ENCODE measurements around the gene LPP.

Gene LPP

GRCh38 chr3:188389711-188390342, 235.9 kb downstream of the LPP start:
- no peak for DNase-seq (ENCODE audit: extremely low spot score)
- CTCF ChIA-PET = no interaction called here
- POLR2A ChIA-PET = interaction anchor here (0.6 kb wide), 1 partner anchor 8 kb away, joined by 3 read pairs; no protein-coding TSS in a partner anchor
- no peak for TF ChIP-seq CTBP1 (IDR thresholded peaks at IDR 0.05; ENCODE audit: borderline replicate concordance)
- TF ChIP-seq, protein P1, sequence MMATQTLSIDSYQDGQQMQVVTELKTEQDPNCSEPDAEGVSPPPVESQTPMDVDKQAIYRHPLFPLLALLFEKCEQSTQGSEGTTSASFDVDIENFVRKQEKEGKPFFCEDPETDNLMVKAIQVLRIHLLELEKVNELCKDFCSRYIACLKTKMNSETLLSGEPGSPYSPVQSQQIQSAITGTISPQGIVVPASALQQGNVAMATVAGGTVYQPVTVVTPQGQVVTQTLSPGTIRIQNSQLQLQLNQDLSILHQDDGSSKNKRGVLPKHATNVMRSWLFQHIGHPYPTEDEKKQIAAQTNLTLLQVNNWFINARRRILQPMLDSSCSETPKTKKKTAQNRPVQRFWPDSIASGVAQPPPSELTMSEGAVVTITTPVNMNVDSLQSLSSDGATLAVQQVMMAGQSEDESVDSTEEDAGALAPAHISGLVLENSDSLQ (IDR thresholded peaks at IDR 0.05) = no peak
- TF ChIP-seq NFRKB (IDR thresholded peaks at IDR 0.05) = no peak
- TF ChIP-seq LEF1 (IDR thresholded peaks at IDR 0.05; ENCODE audit: borderline replicate concordance) = no peak
- TF ChIP-seq FOXA1 (IDR thresholded peaks at IDR 0.05) = no peak
- no peak for TF ChIP-seq ARNT (IDR thresholded peaks at IDR 0.05)
- no peak for TF ChIP-seq FOXK2 (IDR thresholded peaks at IDR 0.05)
- TF ChIP-seq L3MBTL2 (conservative IDR thresholded peaks at IDR 0.05) = no peak

DNA sequence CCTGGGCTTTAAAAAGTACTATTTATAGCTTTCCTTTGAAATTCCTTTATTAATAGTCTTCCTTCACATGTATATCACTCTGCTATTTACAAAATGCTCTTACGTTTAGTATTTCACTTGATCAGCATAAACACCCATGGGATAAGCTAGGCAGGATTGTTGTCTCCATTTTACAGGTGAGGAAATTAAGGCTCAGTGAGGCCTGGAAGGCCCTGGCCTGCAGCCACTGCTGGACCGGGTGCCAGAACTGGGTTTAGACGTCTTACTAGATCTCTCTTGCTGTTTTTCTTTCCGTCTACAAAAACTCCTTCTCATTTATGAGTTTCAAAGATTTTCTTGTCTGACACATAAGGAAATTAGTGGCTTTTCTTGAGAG, 236.4 kb downstream of the LPP start:
- TF ChIP-seq ELF4 (IDR thresholded peaks at IDR 0.05) = no peak
- TF ChIP-seq BHLHE40 (IDR thresholded peaks at IDR 0.05; ENCODE audit: borderline replicate concordance) = no peak
- no peak for TF ChIP-seq CTBP1 (IDR thresholded peaks at IDR 0.05; ENCODE audit: borderline replicate concordance)
- TF ChIP-seq, protein P1 (IDR thresholded peaks at IDR 0.05) = no peak
- TF ChIP-seq SUZ12 (IDR thresholded peaks at IDR 0.05) = no peak
- no peak for TF ChIP-seq HDGF (IDR thresholded peaks at IDR 0.05; ENCODE audit: borderline replicate concordance)
- TF ChIP-seq L3MBTL2 (conservative IDR thresholded peaks at IDR 0.05) = no peak
- ChIA-PET POLR2A (interaction anchor here (0.6 kb wide), 1 partner anchor 9 kb away, joined by 3 read pairs; no protein-coding TSS in a partner anchor), CTCF (no interaction called here)
- no peak for DNase-seq (ENCODE audit: extremely low spot score)

- TF ChIP-seq, protein P1 (IDR thresholded peaks at IDR 0.05) = no peak
- TF ChIP-seq BHLHE40 (IDR thresholded peaks at IDR 0.05; ENCODE audit: borderline replicate concordance) = no peak
- no peak for TF ChIP-seq FOXA1 (IDR thresholded peaks at IDR 0.05)
- TF ChIP-seq HDGF (IDR thresholded peaks at IDR 0.05; ENCODE audit: borderline replicate concordance) = no peak
- TF ChIP-seq LEF1 (IDR thresholded peaks at IDR 0.05; ENCODE audit: borderline replicate concordance) = no peak
- no peak for TF ChIP-seq NFRKB (IDR thresholded peaks at IDR 0.05)
- TF ChIP-seq L3MBTL2 (conservative IDR thresholded peaks at IDR 0.05) = no peak
- TF ChIP-seq SP1 (IDR thresholded peaks at IDR 0.05) = no peak
- no peak for TF ChIP-seq ARNT (IDR thresholded peaks at IDR 0.05)
- no peak for TF ChIP-seq SUZ12 (IDR thresholded peaks at IDR 0.05)
- TF ChIP-seq CTBP1 (IDR thresholded peaks at IDR 0.05; ENCODE audit: borderline replicate concordance) = no peak
- CTCF ChIA-PET = no interaction called here
- POLR2A ChIA-PET = interaction anchor here (0.6 kb wide), 1 partner anchor 9 kb away, joined by 3 read pairs; no protein-coding TSS in a partner anchor
- DNase-seq (ENCODE audit: extremely low spot score) = no peak
Observed at GRCh38 chr3:188390775-188391443, 237.0 kb downstream of the LPP start.

DNA sequence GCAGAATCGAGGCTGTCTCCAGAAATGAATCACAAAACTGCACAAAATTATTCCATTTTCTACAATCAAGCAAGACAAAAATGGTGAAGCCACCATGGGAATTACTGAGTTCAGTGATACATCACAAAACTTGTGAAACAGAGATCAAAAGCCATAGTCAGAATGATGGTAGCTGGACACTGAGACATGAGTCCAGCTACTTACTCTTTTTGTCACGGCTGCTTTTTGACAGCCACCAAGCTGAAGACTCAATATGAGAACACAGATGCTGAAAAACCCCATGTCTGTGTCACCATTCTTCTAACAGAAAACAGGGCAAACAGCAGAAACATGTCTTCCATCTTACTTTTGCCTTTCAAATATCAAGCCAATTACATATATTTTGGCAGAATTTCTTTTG, 237.6 kb downstream of the LPP start:
- DNase-seq (ENCODE audit: extremely low spot score) = no peak
- TF ChIP-seq BHLHE40 (IDR thresholded peaks at IDR 0.05; ENCODE audit: borderline replicate concordance) = no peak
- no peak for TF ChIP-seq NFRKB (IDR thresholded peaks at IDR 0.05)
- TF ChIP-seq ZNF384 (IDR thresholded peaks at IDR 0.05) = no peak
- TF ChIP-seq TARDBP (IDR thresholded peaks at IDR 0.05) = no peak
- TF ChIP-seq L3MBTL2 (conservative IDR thresholded peaks at IDR 0.05) = no peak
- no peak for TF ChIP-seq ARNT (IDR thresholded peaks at IDR 0.05)
- no peak for TF ChIP-seq ELF4 (IDR thresholded peaks at IDR 0.05)
- TF ChIP-seq HDGF (IDR thresholded peaks at IDR 0.05; ENCODE audit: borderline replicate concordance) = no peak
- TF ChIP-seq LEF1 (IDR thresholded peaks at IDR 0.05; ENCODE audit: borderline replicate concordance) = no peak
- TF ChIP-seq CTBP1 (IDR thresholded peaks at IDR 0.05; ENCODE audit: borderline replicate concordance) = no peak
- no peak for TF ChIP-seq FOXM1 (IDR thresholded peaks at IDR 0.05; ENCODE audit: borderline replicate concordance)
- TF ChIP-seq FOXA1 (IDR thresholded peaks at IDR 0.05) = no peak
- no peak for TF ChIP-seq FOXK2 (IDR thresholded peaks at IDR 0.05)
- TF ChIP-seq SP1 (IDR thresholded peaks at IDR 0.05) = no peak
- TF ChIP-seq, protein P1 (IDR thresholded peaks at IDR 0.05) = no peak
- TF ChIP-seq SUZ12 (IDR thresholded peaks at IDR 0.05) = no peak
- ChIA-PET POLR2A (no interaction called here), CTCF (no interaction called here)

- POLR2A ChIA-PET = no interaction called here
- CTCF ChIA-PET = no interaction called here
- TF ChIP-seq TARDBP (IDR thresholded peaks at IDR 0.05) (no peak), HDGF (IDR thresholded peaks at IDR 0.05; ENCODE audit: borderline replicate concordance) (no peak), NFRKB (IDR thresholded peaks at IDR 0.05) (no peak), SUZ12 (IDR thresholded peaks at IDR 0.05) (no peak), FOXM1 (IDR thresholded peaks at IDR 0.05; ENCODE audit: borderline replicate concordance) (no peak), FOXA1 (IDR thresholded peaks at IDR 0.05) (no peak), LEF1 (IDR thresholded peaks at IDR 0.05; ENCODE audit: borderline replicate concordance) (no peak), SP1 (IDR thresholded peaks at IDR 0.05) (no peak), ZNF384 (IDR thresholded peaks at IDR 0.05) (no peak), CTBP1 (IDR thresholded peaks at IDR 0.05; ENCODE audit: borderline replicate concordance) (no peak), ARNT (IDR thresholded peaks at IDR 0.05) (no peak), FOXK2 (IDR thresholded peaks at IDR 0.05) (no peak)
- TF ChIP-seq, protein P1 (IDR thresholded peaks at IDR 0.05) = no peak
- DNase-seq (ENCODE audit: extremely low spot score) = no peak
Observed at GRCh38 chr3:188392076-188392475, 238.1 kb downstream of the LPP start.
